Activated T-helper 1 cell treated with Interleukin-2 at 50 U/mL for 16 hours (primary cell): Measurements from ENCODE around the gene ANO1.

Experiments
- DNase-seq: peaks from one replicate; pipeline ENCODE4 v3.0.0-alpha.2; 2020; ENCODE audit warnings: low read depth

ANO1 gene

GRCh38 chr11:70115778-70116177, 37.7 kb downstream of the ANO1 start:
- DNase-seq, result no peak

- DNase-seq, result no peak
Measured at GRCh38 chr11:70116386-70117065, 38.4 kb downstream of the ANO1 start.

- no peak for DNase-seq
Measured at GRCh38 chr11:70117567-70118145, 39.5 kb downstream of the ANO1 start.

- no peak for DNase-seq
Measured at GRCh38 chr11:70118642-70119041, 40.5 kb downstream of the ANO1 start.

- no peak for DNase-seq
Measured at GRCh38 chr11:70119502-70119901, 41.4 kb downstream of the ANO1 start.

GRCh38 chr11:70120674-70121073, 42.6 kb downstream of the ANO1 start:
- DNase-seq, result no peak

GRCh38 chr11:70122490-70123198, 44.5 kb downstream of the ANO1 start:
- no peak for DNase-seq

- DNase-seq, result no peak
Measured at GRCh38 chr11:70123711-70124110, 45.6 kb downstream of the ANO1 start.

GRCh38 chr11:70124321-70125000, 46.3 kb downstream of the ANO1 start:
- no peak for DNase-seq

GRCh38 chr11:70126494-70126893, 48.4 kb downstream of the ANO1 start:
- DNase-seq, result no peak

- no peak for DNase-seq
Measured at GRCh38 chr11:70127653-70128434, 49.7 kb downstream of the ANO1 start.

GRCh38 chr11:70128435-70128906, 50.4 kb downstream of the ANO1 start:
- DNase-seq, result no peak

GRCh38 chr11:70129051-70129592, 51.0 kb downstream of the ANO1 start:
- no peak for DNase-seq

GRCh38 chr11:70130636-70131035, 52.5 kb downstream of the ANO1 start:
- DNase-seq, result no peak

GRCh38 chr11:70131606-70132190, 53.6 kb downstream of the ANO1 start:
- no peak for DNase-seq

- DNase-seq, result no peak
Measured at GRCh38 chr11:70132641-70133040, 54.5 kb downstream of the ANO1 start.

- no peak for DNase-seq
Measured at GRCh38 chr11:70133771-70134335, 55.7 kb downstream of the ANO1 start.

- no peak for DNase-seq
Measured at GRCh38 chr11:70134490-70134889, 56.4 kb downstream of the ANO1 start.

GRCh38 chr11:70135142-70135541, 57.0 kb downstream of the ANO1 start:
- no peak for DNase-seq

GRCh38 chr11:70135625-70136059, 57.5 kb downstream of the ANO1 start:
- no peak for DNase-seq

- DNase-seq, result no peak
Measured at GRCh38 chr11:70137383-70137782, 59.3 kb downstream of the ANO1 start.
